Neuronal stem cell (in vitro differentiated cells): ENCODE results near the gene GLIS1.

Experiments
- DNase-seq: peaks from one replicate; pipeline ENCODE4 v3.0.0-alpha.2; 2013; ENCODE audit warnings: low spot score
- H2AFZ ChIP-seq: one replicate; pipeline ENCODE4 v1.6.1; 2013; ENCODE audit warnings: mild to moderate bottlenecking, low read length, inconsistent platforms
- H2AK5ac ChIP-seq: 2 replicates; pipeline ENCODE4 v1.6.1; 2013; ENCODE audit warnings: low read depth, mild to moderate bottlenecking, inconsistent platforms, low read length, moderate library complexity, mixed read lengths
- H2BK120ac ChIP-seq: 2 replicates; pipeline ENCODE4 v1.6.1; 2013; ENCODE audit warnings: low read depth, mild to moderate bottlenecking, inconsistent platforms, low read length, moderate library complexity, mixed read lengths
- H2BK12ac ChIP-seq: one replicate; pipeline ENCODE4 v1.6.1; 2013; ENCODE audit warnings: low read length, inconsistent platforms
- H2BK15ac ChIP-seq: 2 replicates; pipeline ENCODE4 v1.6.1; 2013; ENCODE audit warnings: mild to moderate bottlenecking, low read length, inconsistent platforms, mixed read lengths
- H2BK5ac ChIP-seq: one replicate; pipeline ENCODE4 v1.6.1; 2013; ENCODE audit warnings: inconsistent platforms, mild to moderate bottlenecking, low read length, moderate library complexity
- H3K14ac ChIP-seq: one replicate; pipeline ENCODE4 v1.6.1; 2013; ENCODE audit warnings: low read length, inconsistent platforms
- H3K18ac ChIP-seq: 2 replicates; pipeline ENCODE4 v1.6.1; 2013; ENCODE audit warnings: low read length, inconsistent platforms
- H3K23ac ChIP-seq: 2 replicates; pipeline ENCODE4 v1.6.1; 2013; ENCODE audit warnings: low read depth, mild to moderate bottlenecking, mixed read lengths, low read length, inconsistent platforms; ENCODE audit not compliant: poor library complexity
- H3K27ac ChIP-seq: replicated peaks from 3 replicates; pipeline ENCODE4 v1.5.1; 2013; ENCODE audit warnings: low read length, inconsistent platforms
- H3K27me3 ChIP-seq, 3 experiments: 2 replicates each; pipeline ENCODE4 v1.6.1; 2013; ENCODE audit warnings: low read length in 3 of 3, mild to moderate bottlenecking in 2 of 3, inconsistent platforms in 1 of 3, low read depth in 1 of 3, mixed read lengths in 1 of 3, moderate library complexity in 1 of 3; ENCODE audit not compliant: control insufficient read depth in 3 of 3, insufficient read depth in 3 of 3
- H3K36me3 ChIP-seq, 2 donors: replicated peaks in 1 of 2; 2 replicates each; pipeline ENCODE4 v1.6.1; 2013; ENCODE audit warnings: low read length in 2 of 2; ENCODE audit not compliant: control insufficient read depth in 2 of 2, insufficient read depth in 2 of 2
- H3K4ac ChIP-seq: 2 replicates; pipeline ENCODE4 v1.6.1; 2013; ENCODE audit warnings: inconsistent platforms, mild to moderate bottlenecking, low read length, moderate library complexity
- H3K4me1 ChIP-seq, 2 donors: 1 replicate in 1 of 2; 2 replicates in 1 of 2; pipeline ENCODE4 v1.6.1; 2013; ENCODE audit warnings: low read length in 2 of 2, low read depth in 1 of 2; ENCODE audit not compliant: control insufficient read depth in 2 of 2, insufficient read depth in 1 of 2
- H3K4me2 ChIP-seq: one replicate; pipeline ENCODE4 v1.6.1; 2013; ENCODE audit warnings: mild to moderate bottlenecking, low read length, inconsistent platforms; ENCODE audit not compliant: insufficient read depth, poor library complexity, severe bottlenecking
- H3K4me3 ChIP-seq, 2 donors: 2 replicates each; pipeline ENCODE4 v1.5.1; 2013; ENCODE audit warnings: low read length in 2 of 2, mild to moderate bottlenecking in 2 of 2, inconsistent platforms in 1 of 2, moderate library complexity in 1 of 2
- H3K79me1 ChIP-seq: one replicate; pipeline ENCODE4 v1.6.1; 2013; ENCODE audit warnings: low read depth, mild to moderate bottlenecking, inconsistent platforms, low read length, moderate library complexity
- H3K9ac ChIP-seq: one replicate; pipeline ENCODE4 v1.6.1; 2013; ENCODE audit warnings: mild to moderate bottlenecking, low read depth, low read length, inconsistent platforms; ENCODE audit not compliant: poor library complexity
- H3K9me3 ChIP-seq, 2 donors: replicated peaks in 1 of 2; 2 replicates each; pipeline versions ENCODE3 to v1.6.1; 2013; ENCODE audit warnings: low read length in 2 of 2, mild to moderate bottlenecking in 2 of 2, inconsistent platforms in 1 of 2, low read depth in 1 of 2, mixed read lengths in 1 of 2, moderate library complexity in 1 of 2; ENCODE audit not compliant: control insufficient read depth in 2 of 2, insufficient read depth in 1 of 2
- H4K8ac ChIP-seq: one replicate; pipeline ENCODE4 v1.6.1; 2013; ENCODE audit warnings: low read depth, mild to moderate bottlenecking, inconsistent platforms, low read length, moderate library complexity
- H4K91ac ChIP-seq: one replicate; pipeline ENCODE4 v1.6.1; 2013; ENCODE audit warnings: low read length, low read depth, mild to moderate bottlenecking, inconsistent platforms; ENCODE audit not compliant: poor library complexity
- WGBS, 2 donors: extraction: QIAGEN DNeasy Blood & Tissue Kit; methylation state at CpG; one replicate each; pipeline ENCODE4 v1.1.7; 2013; ENCODE audit warnings: missing lambda C conversion rate in 2 of 2, mixed read lengths in 1 of 2; ENCODE audit not compliant: insufficient read length in 2 of 2, insufficient replicate concordance in 1 of 2; ENCODE audit errors: extremely low coverage in 2 of 2; 5-methylcytosine and 5-hydroxymethylcytosine counted together

The GLIS1 gene

DNA sequence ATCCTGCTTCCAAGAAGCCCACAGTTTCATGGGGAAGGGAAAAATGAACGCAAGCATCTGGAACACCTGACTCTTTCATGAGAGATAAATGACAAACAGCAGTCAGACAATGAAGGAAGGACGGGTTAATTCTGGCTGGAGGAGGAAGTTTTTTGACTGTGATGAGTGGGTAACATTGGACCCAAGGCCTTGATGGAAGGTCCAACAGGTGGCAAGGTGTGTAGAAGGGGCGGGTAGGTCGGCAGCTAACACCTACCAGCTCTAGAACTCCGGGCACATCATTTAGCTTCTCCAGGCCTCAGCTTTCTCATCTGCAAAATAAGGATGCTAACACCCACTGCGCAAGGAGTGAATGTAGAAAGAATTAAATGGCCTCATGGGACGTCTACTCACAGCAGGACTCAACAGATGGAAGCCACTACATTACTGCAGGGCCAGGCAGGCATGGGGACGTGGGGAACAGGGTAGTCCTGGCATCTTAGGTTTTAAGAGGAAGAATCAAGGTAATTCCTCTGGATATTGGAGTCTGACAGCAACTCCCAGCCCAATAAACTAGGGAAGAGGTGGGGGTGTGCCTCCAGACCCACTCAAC, 12.9 kb downstream of the GLIS1 start:
- no peak overlapping the region for H3K23ac ChIP-seq
- H4K91ac ChIP-seq: no peak overlapping the region
- no peak overlapping the region for H3K27ac ChIP-seq
- no peak overlapping the region for H3K4me2 ChIP-seq
- no peak overlapping the region for H4K8ac ChIP-seq
- no peaks in the 10 kb centered on the region for H3K79me1 ChIP-seq
- H3K18ac ChIP-seq: no peak overlapping the region
- no peak overlapping the region for H2BK12ac ChIP-seq
- H2BK15ac ChIP-seq: no peak overlapping the region
- H3K27me3 ChIP-seq: peaks cover 0 to 62% (median 0%) of the 10 kb centered on the region in 3 experiments
- no peak overlapping the region for H3K4ac ChIP-seq
- H2BK120ac ChIP-seq: no peak overlapping the region
- no peak overlapping the region for H3K14ac ChIP-seq
- no peak overlapping the region for H2BK5ac ChIP-seq
- peaks cover 0 to 4% of the 10 kb centered on the region in 2 donors for H3K4me1 ChIP-seq
- H3K9ac ChIP-seq: no peak overlapping the region
- H2AFZ ChIP-seq: no peak overlapping the region
- DNase-seq: no peak
- H3K4me3 ChIP-seq: no peak overlapping the region
- H3K36me3 ChIP-seq: no peaks in the 10 kb centered on the region
- H3K9me3 ChIP-seq: no peaks in the 10 kb centered on the region
- no CpG with 5 or more reads among the region's 8 CpGs for WGBS, 2 donors
- no peak overlapping the region for H2AK5ac ChIP-seq

DNA sequence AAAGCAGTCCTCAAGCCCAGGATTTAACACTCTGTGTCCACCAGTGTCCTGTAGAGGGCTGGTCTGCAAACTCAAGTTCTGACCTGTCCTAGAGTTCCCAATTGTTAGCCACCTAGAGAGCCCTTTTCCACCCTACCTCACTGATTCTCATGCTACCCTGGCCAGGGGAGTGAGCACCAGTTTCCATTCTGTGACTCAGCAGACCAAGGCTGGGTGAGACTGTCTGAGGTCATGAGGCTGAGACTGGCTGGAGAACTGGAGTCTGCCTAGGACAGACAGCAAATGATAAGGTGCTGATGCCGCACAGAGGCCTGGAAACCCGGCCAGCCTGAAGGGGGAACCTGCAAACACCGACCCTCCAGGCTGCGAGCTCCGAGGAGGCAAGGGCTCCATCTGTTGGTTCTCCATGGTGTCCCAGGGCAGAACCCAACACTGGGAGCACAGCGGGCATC, 13.7 kb downstream of the GLIS1 start:
- no peak overlapping the region for H3K4me3 ChIP-seq
- H3K27me3 ChIP-seq: peaks cover 0 to 58% (median 0%) of the 10 kb centered on the region in 3 experiments
- WGBS, 2 donors: no CpG with 5 or more reads among the region's 6 CpGs
- no peak overlapping the region for H3K9ac ChIP-seq
- no peak overlapping the region for H3K18ac ChIP-seq
- no peak overlapping the region for H2BK120ac ChIP-seq
- H2AK5ac ChIP-seq: no peak overlapping the region
- no peak overlapping the region for H3K4me2 ChIP-seq
- H3K23ac ChIP-seq: no peak overlapping the region
- H3K79me1 ChIP-seq: no peaks in the 10 kb centered on the region
- no peak overlapping the region for H2BK12ac ChIP-seq
- H2BK5ac ChIP-seq: no peak overlapping the region
- no peak overlapping the region for H2AFZ ChIP-seq
- no peak overlapping the region for H2BK15ac ChIP-seq
- no peak overlapping the region for H4K8ac ChIP-seq
- peaks cover 0 to 4% of the 10 kb centered on the region in 2 donors for H3K4me1 ChIP-seq
- no peak overlapping the region for H3K14ac ChIP-seq
- no peak overlapping the region for H3K4ac ChIP-seq
- DNase-seq: no peak
- H3K9me3 ChIP-seq: no peaks in the 10 kb centered on the region
- no peak overlapping the region for H4K91ac ChIP-seq
- no peaks in the 10 kb centered on the region for H3K36me3 ChIP-seq
- no peak overlapping the region for H3K27ac ChIP-seq

DNA sequence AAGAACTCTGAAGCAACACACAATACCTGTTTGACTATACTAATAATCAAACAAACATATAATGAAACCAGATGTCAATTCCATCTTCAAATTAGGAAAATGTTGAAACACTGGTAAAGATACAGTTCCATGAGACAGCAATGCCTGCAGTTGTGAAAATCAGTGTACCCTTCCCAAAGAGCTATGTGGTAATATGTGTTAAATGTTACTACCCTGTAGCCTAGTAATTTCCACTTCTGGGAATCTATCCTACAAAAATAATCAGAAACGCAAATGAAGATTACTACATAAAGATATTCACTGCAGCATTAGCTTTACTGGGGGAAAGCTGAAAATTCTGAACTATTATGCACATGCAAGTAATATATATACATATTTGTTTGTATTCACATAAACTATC, 16.9 kb downstream of the GLIS1 start:
- H3K9ac ChIP-seq: no peak overlapping the region
- no peak overlapping the region for H4K8ac ChIP-seq
- H3K9me3 ChIP-seq: no peaks in the 10 kb centered on the region
- H3K4ac ChIP-seq: no peak overlapping the region
- no peak overlapping the region for H2AFZ ChIP-seq
- no peaks in the 10 kb centered on the region for H3K79me1 ChIP-seq
- no peak overlapping the region for H2AK5ac ChIP-seq
- H3K4me3 ChIP-seq: no peak overlapping the region
- WGBS, 2 donors: no CpG with 5 or more reads among the region's 1 CpG
- no peak for DNase-seq
- H3K18ac ChIP-seq: no peak overlapping the region
- H3K4me2 ChIP-seq: no peak overlapping the region
- no peaks in the 10 kb centered on the region for H3K36me3 ChIP-seq
- no peak overlapping the region for H2BK120ac ChIP-seq
- H3K23ac ChIP-seq: no peak overlapping the region
- H4K91ac ChIP-seq: no peak overlapping the region
- no peak overlapping the region for H2BK15ac ChIP-seq
- H2BK12ac ChIP-seq: no peak overlapping the region
- H2BK5ac ChIP-seq: no peak overlapping the region
- H3K14ac ChIP-seq: no peak overlapping the region
- H3K4me1 ChIP-seq: peaks cover 0 to 4% of the 10 kb centered on the region in 2 donors
- H3K27ac ChIP-seq: no peak overlapping the region
- H3K27me3 ChIP-seq: peaks cover 0 to 41% (median 0%) of the 10 kb centered on the region in 3 experiments

DNA sequence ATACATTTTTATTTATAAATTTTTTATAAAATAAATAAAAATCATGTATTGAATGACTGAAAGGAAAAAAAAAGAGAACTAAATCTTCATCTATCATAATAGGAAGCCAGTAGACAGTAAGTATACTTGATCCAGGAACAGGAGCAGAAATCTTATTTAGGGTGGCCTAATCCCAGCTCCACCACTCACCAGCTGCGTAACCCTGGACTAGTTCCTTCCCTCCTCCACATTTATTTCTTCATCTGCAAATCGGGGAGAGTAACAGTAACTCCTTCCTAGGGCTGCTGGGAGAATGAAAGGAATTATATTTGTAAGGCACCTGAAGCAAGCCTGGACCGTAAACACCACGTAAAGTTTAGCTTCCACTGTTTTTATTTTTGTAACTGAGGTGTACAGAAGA, 17.9 kb downstream of the GLIS1 start:
- H2BK120ac ChIP-seq: no peak overlapping the region
- no peak overlapping the region for H4K91ac ChIP-seq
- H3K4ac ChIP-seq: no peak overlapping the region
- peaks cover 0 to 39% (median 0%) of the 10 kb centered on the region in 3 experiments for H3K27me3 ChIP-seq
- H3K14ac ChIP-seq: no peak overlapping the region
- no peak overlapping the region for H3K27ac ChIP-seq
- H3K18ac ChIP-seq: no peak overlapping the region
- H2AFZ ChIP-seq: no peak overlapping the region
- no peak overlapping the region for H3K4me3 ChIP-seq
- H2BK15ac ChIP-seq: no peak overlapping the region
- no peak for DNase-seq
- no peaks in the 10 kb centered on the region for H3K9me3 ChIP-seq
- no peaks in the 10 kb centered on the region for H3K79me1 ChIP-seq
- H3K4me2 ChIP-seq: no peak overlapping the region
- H3K23ac ChIP-seq: no peak overlapping the region
- no peak overlapping the region for H2BK12ac ChIP-seq
- no peak overlapping the region for H4K8ac ChIP-seq
- peaks cover 0 to 4% of the 10 kb centered on the region in 2 donors for H3K4me1 ChIP-seq
- no peak overlapping the region for H2BK5ac ChIP-seq
- WGBS, 2 donors: no CpG with 5 or more reads among the region's 4 CpGs
- no peaks in the 10 kb centered on the region for H3K36me3 ChIP-seq
- H3K9ac ChIP-seq: no peak overlapping the region
- no peak overlapping the region for H2AK5ac ChIP-seq
